ENCODE data around the gene ARGLU1.

Gene ARGLU1

GRCh38 chr13:106522112-106522705, 45.7 kb downstream of the ARGLU1 start:
- Histone ChIP-seq H3K36me3 (ENCODE audit: control insufficient read depth, insufficient read depth, low read length) (no peaks in the 10 kb centered on the region), H3K9me3 (ENCODE audit: control insufficient read depth, insufficient read depth, low read depth, low read length) (no peaks in the 10 kb centered on the region), H3K27ac (ENCODE audit: low read depth, low read length) (no peak overlapping the region), H3K9ac (ENCODE audit: low read length) (no peak overlapping the region), H3K27me3 (ENCODE audit: control insufficient read depth, insufficient read depth, low read length) (no peaks in the 10 kb centered on the region), H3K4me3 (ENCODE audit: low read depth, low read length) (no peak overlapping the region), H3K4me1 (ENCODE audit: control insufficient read depth, insufficient read depth, low read length) (peaks cover 62% of the 10 kb centered on the region)

GRCh38 chr13:106521095-106521799, 46.7 kb downstream of the ARGLU1 start:
- no peak overlapping the region for H3K4me3 ChIP-seq (ENCODE audit: low read depth, low read length)
- peaks cover 58% of the 10 kb centered on the region for H3K4me1 ChIP-seq (ENCODE audit: control insufficient read depth, insufficient read depth, low read length)
- no peak overlapping the region for H3K27ac ChIP-seq (ENCODE audit: low read depth, low read length)
- no peak overlapping the region for H3K9ac ChIP-seq (ENCODE audit: low read length)
- H3K36me3 ChIP-seq (ENCODE audit: control insufficient read depth, insufficient read depth, low read length): no peaks in the 10 kb centered on the region
- H3K27me3 ChIP-seq (ENCODE audit: control insufficient read depth, insufficient read depth, low read length): no peaks in the 10 kb centered on the region
- no peaks in the 10 kb centered on the region for H3K9me3 ChIP-seq (ENCODE audit: control insufficient read depth, insufficient read depth, low read depth, low read length)

- Histone ChIP-seq H3K4me1 (ENCODE audit: control insufficient read depth, insufficient read depth, low read length) (peaks cover 54% of the 10 kb centered on the region), H3K27ac (ENCODE audit: low read depth, low read length) (no peak overlapping the region), H3K9ac (ENCODE audit: low read length) (no peak overlapping the region)
These were observed 47.5 kb downstream of the ARGLU1 start for GRCh38 chr13:106520251-106521054.

GRCh38 chr13:106518512-106518911, 49.4 kb downstream of the ARGLU1 start:
- Histone ChIP-seq H3K9ac (ENCODE audit: low read length) (no peak overlapping the region), H3K4me3 (ENCODE audit: low read depth, low read length) (no peak overlapping the region), H3K9me3 (ENCODE audit: control insufficient read depth, insufficient read depth, low read depth, low read length) (no peaks in the 10 kb centered on the region), H3K27me3 (ENCODE audit: control insufficient read depth, insufficient read depth, low read length) (no peaks in the 10 kb centered on the region), H3K36me3 (ENCODE audit: control insufficient read depth, insufficient read depth, low read length) (no peaks in the 10 kb centered on the region), H3K27ac (ENCODE audit: low read depth, low read length) (no peak overlapping the region), H3K4me1 (ENCODE audit: control insufficient read depth, insufficient read depth, low read length) (peaks cover 67% of the 10 kb centered on the region)

More at GRCh38 chr13:106520251-106521054, 47.5 kb downstream of the ARGLU1 start:
- H3K36me3 ChIP-seq (ENCODE audit: control insufficient read depth, insufficient read depth, low read length): no peaks in the 10 kb centered on the region
- no peaks in the 10 kb centered on the region for H3K9me3 ChIP-seq (ENCODE audit: control insufficient read depth, insufficient read depth, low read depth, low read length)
- H3K27me3 ChIP-seq (ENCODE audit: control insufficient read depth, insufficient read depth, low read length): no peaks in the 10 kb centered on the region
- no peak overlapping the region for H3K4me3 ChIP-seq (ENCODE audit: low read depth, low read length)

- H3K9ac ChIP-seq (ENCODE audit: low read length): no peak overlapping the region
- no peaks in the 10 kb centered on the region for H3K27me3 ChIP-seq (ENCODE audit: control insufficient read depth, insufficient read depth, low read length)
- H3K36me3 ChIP-seq (ENCODE audit: control insufficient read depth, insufficient read depth, low read length): no peaks in the 10 kb centered on the region
- no peak overlapping the region for H3K4me3 ChIP-seq (ENCODE audit: low read depth, low read length)
- no peak overlapping the region for H3K27ac ChIP-seq (ENCODE audit: low read depth, low read length)
- no peaks in the 10 kb centered on the region for H3K9me3 ChIP-seq (ENCODE audit: control insufficient read depth, insufficient read depth, low read depth, low read length)
- H3K4me1 ChIP-seq (ENCODE audit: control insufficient read depth, insufficient read depth, low read length): peaks cover 64% of the 10 kb centered on the region
These were observed 50.7 kb downstream of the ARGLU1 start for GRCh38 chr13:106517109-106517847.

- Histone ChIP-seq H3K36me3 (ENCODE audit: control insufficient read depth, insufficient read depth, low read length) (peaks cover 10% of the 10 kb centered on the region; the same call in 1 of the 2 replicates), H3K27me3 (ENCODE audit: control insufficient read depth, insufficient read depth, low read length) (no peaks in the 10 kb centered on the region), H3K9ac (ENCODE audit: low read length) (no peak overlapping the region), H3K9me3 (ENCODE audit: control insufficient read depth, insufficient read depth, low read depth, low read length) (no peaks in the 10 kb centered on the region), H3K4me1 (ENCODE audit: control insufficient read depth, insufficient read depth, low read length) (peaks cover 49% of the 10 kb centered on the region), H3K4me3 (ENCODE audit: low read depth, low read length) (no peak overlapping the region), H3K27ac (ENCODE audit: low read depth, low read length) (no peak overlapping the region)
These were observed 52.2 kb downstream of the ARGLU1 start for GRCh38 chr13:106515635-106516254.

- Histone ChIP-seq H3K36me3 (ENCODE audit: control insufficient read depth, insufficient read depth, low read length) (peaks cover 15% of the 10 kb centered on the region; the same call in 1 of the 2 replicates), H3K27ac (ENCODE audit: low read depth, low read length) (no peak overlapping the region), H3K9ac (ENCODE audit: low read length) (no peak overlapping the region), H3K4me3 (ENCODE audit: low read depth, low read length) (no peak overlapping the region), H3K9me3 (ENCODE audit: control insufficient read depth, insufficient read depth, low read depth, low read length) (no peaks in the 10 kb centered on the region), H3K4me1 (ENCODE audit: control insufficient read depth, insufficient read depth, low read length) (peaks cover 43% of the 10 kb centered on the region), H3K27me3 (ENCODE audit: control insufficient read depth, insufficient read depth, low read length) (no peaks in the 10 kb centered on the region)
These were observed 52.9 kb downstream of the ARGLU1 start for GRCh38 chr13:106514928-106515634.

GRCh38 chr13:106513025-106513983, 54.6 kb downstream of the ARGLU1 start:
- Histone ChIP-seq H3K27ac (ENCODE audit: low read depth, low read length) (0 out of 2 replicates have a peak overlapping the region, but pooled peaks have one; percentile 5), H3K27me3 (ENCODE audit: control insufficient read depth, insufficient read depth, low read length) (no peaks in the 10 kb centered on the region), H3K9ac (ENCODE audit: low read length) (no peak overlapping the region), H3K4me1 (ENCODE audit: control insufficient read depth, insufficient read depth, low read length) (peaks cover 51% of the 10 kb centered on the region), H3K36me3 (ENCODE audit: control insufficient read depth, insufficient read depth, low read length) (peaks cover 15% of the 10 kb centered on the region; the same call in 1 of the 2 replicates), H3K4me3 (ENCODE audit: low read depth, low read length) (no peak overlapping the region), H3K9me3 (ENCODE audit: control insufficient read depth, insufficient read depth, low read depth, low read length) (no peaks in the 10 kb centered on the region)

GRCh38 chr13:106507560-106508274, 60.2 kb downstream of the ARGLU1 start:
- Histone ChIP-seq H3K36me3 (ENCODE audit: control insufficient read depth, insufficient read depth, low read length) (peaks cover 38% of the 10 kb centered on the region; the same call in 1 of the 2 replicates), H3K4me3 (ENCODE audit: low read depth, low read length) (no peak overlapping the region), H3K27me3 (ENCODE audit: control insufficient read depth, insufficient read depth, low read length) (no peaks in the 10 kb centered on the region), H3K9ac (ENCODE audit: low read length) (no peak overlapping the region), H3K27ac (ENCODE audit: low read depth, low read length) (peak overlapping the region; percentile 71), H3K4me1 (ENCODE audit: control insufficient read depth, insufficient read depth, low read length) (peaks cover 18% of the 10 kb centered on the region), H3K9me3 (ENCODE audit: control insufficient read depth, insufficient read depth, low read depth, low read length) (no peaks in the 10 kb centered on the region)
